Lower leg skin (tissue), 3 donors: ENCODE data around the gene ATP8A2.

Experiments
- CTCF ChIP-seq, 3 donors: fragments of 450-650 bp; IDR thresholded peaks; one replicate each; pipeline ENCODE4 v1.5.1; 2016; ENCODE audit warnings: antibody characterized with exemption in 3 of 3, mild to moderate bottlenecking in 3 of 3, moderate library complexity in 2 of 3
- POLR2A ChIP-seq, 2 donors: fragments of 450-650 bp; IDR thresholded peaks; one replicate each; pipeline ENCODE4 v1.6.1; 2016 to 2017; ENCODE audit warnings: antibody characterized with exemption in 2 of 2, mild to moderate bottlenecking in 1 of 2, moderate library complexity in 1 of 2

GRCh38 chr13:25874064-25874737 lies 502.4 kb downstream of the ATP8A2 start:
- TF ChIP-seq CTCF (IDR thresholded peaks at IDR 0.05) (no peak), POLR2A (IDR thresholded peaks at IDR 0.05) (no peak)
